ENCODE measurements around the gene ARID4B. TPM values are rescaled to one million over a fixed set of nuclear protein-coding genes. Genes with fewer than 3 reads are reported as not detected.

The ARID4B gene
- total RNA-seq, 1 experiment from 2014 or later = 34.0 TPM

GRCh38 chr1:235130766-235131270, 197.2 kb downstream of the ARID4B start:
- Mint-ChIP-seq H3K27me3 (ENCODE audit: low read depth) (no peaks in the 10 kb centered on the region), H3K36me3 (ENCODE audit: insufficient read depth in 1 of 3, low read depth in 3 of 3) (peaks cover 36 to 70% (median 64%) of the 10 kb centered on the region in 3 experiments), H3K27ac (peak overlapping the region in 2 of 3 experiments; percentile 22 to 34; a peak in 1 of 7 replicates), H3K9me3 (0 out of 5 replicates have a peak, but pooled peaks cover 0 to under 1% of the 10 kb centered on the region in 2 experiments), H3K4me1 (peaks cover 11 to 23% of the 10 kb centered on the region in 2 experiments), H3K4me3 (no peak overlapping the region)
- no peak overlapping the region for H4K5ac ChIP-seq (ENCODE audit: insufficient read length, low read depth, low read length)
- H4K20me1 ChIP-seq (ENCODE audit: control insufficient read depth, insufficient read depth, insufficient read length) = no peaks in the 10 kb centered on the region
- no peak overlapping the region for H3K56ac ChIP-seq (ENCODE audit: insufficient read length, low read depth, low read length)
- no peak overlapping the region for H3T11ph ChIP-seq (ENCODE audit: low read length)
- H3K27ac ChIP-seq (ENCODE audit: insufficient read length, low read depth, low read length) = no peak overlapping the region
- no peak overlapping the region for H3K4ac ChIP-seq (ENCODE audit: low read depth, low read length)
- no peak overlapping the region for H2BK12ac ChIP-seq (ENCODE audit: insufficient read length, low read depth, low read length)
- no peaks in the 10 kb centered on the region for H3K9me3 ChIP-seq (ENCODE audit: control insufficient read depth, low read depth, low read length)
- H3K23ac ChIP-seq (ENCODE audit: insufficient read length, low read depth, low read length) = no peak overlapping the region
- no peak for DNase-seq
- H2BK20ac ChIP-seq (ENCODE audit: low read depth, low read length, poor library complexity, severe bottlenecking) = no peak overlapping the region
- peaks cover 4% of the 10 kb centered on the region for H3K23me2 ChIP-seq (ENCODE audit: insufficient read length, low read depth, low read length, poor library complexity, severe bottlenecking)
- H4K91ac ChIP-seq (ENCODE audit: insufficient read length, low read depth, low read length) = no peak overlapping the region
- no peaks in the 10 kb centered on the region for H3K4me1 ChIP-seq (ENCODE audit: insufficient read depth, low read length)
- H2BK15ac ChIP-seq (ENCODE audit: low read depth, low read length) = no peak overlapping the region
- no CpG with 5 or more reads among the region's 7 CpGs for WGBS (ENCODE audit: extremely low coverage, insufficient read length, low lambda C conversion rate)
- no peak overlapping the region for H2AK5ac ChIP-seq (ENCODE audit: insufficient read length, low read length)
- H3K4me2 ChIP-seq (ENCODE audit: insufficient read depth, insufficient read length, low read length) = no peak overlapping the region
- H2AFZ ChIP-seq (ENCODE audit: low read length) = no peak overlapping the region
- no peak overlapping the region for H3K9ac ChIP-seq (ENCODE audit: extremely low read depth, insufficient read length, low read length)
- no peaks in the 10 kb centered on the region for H3K79me1 ChIP-seq (ENCODE audit: insufficient read depth, low read depth, low read length, poor library complexity, severe bottlenecking)
- peaks cover 26% of the 10 kb centered on the region for H3K79me2 ChIP-seq (ENCODE audit: insufficient read depth, low read length)
- no peak overlapping the region for H3K14ac ChIP-seq (ENCODE audit: insufficient read depth, low read length)
- no peak overlapping the region for H4K8ac ChIP-seq (replicated peaks; ENCODE audit: insufficient read length, low read depth, low read length)
- no peak overlapping the region for H3K18ac ChIP-seq (ENCODE audit: insufficient read length, low read depth, low read length)
- no peaks in the 10 kb centered on the region for H3K27me3 ChIP-seq (ENCODE audit: insufficient read depth, low read length)
- no peak for TF ChIP-seq CTCF (conservative IDR thresholded peaks at IDR 0.05)
- H2BK120ac ChIP-seq (ENCODE audit: low read depth, low read length, poor library complexity, severe bottlenecking) = no peak overlapping the region
- no peak overlapping the region for H2BK5ac ChIP-seq (ENCODE audit: insufficient read length, low read length)

All from H9 (cell line).